BE2C (cell line): Measurements from ENCODE around the gene ZNF81.
"Not testable (repeated sequence)": the region's sequence is repeated elsewhere in the genome, so short reads cannot be mapped to it uniquely, and the experiment has no call there.

ENCODE experiments used
- DNase-seq: peaks from one replicate; pipeline ENCODE4 v3.0.0-alpha.2; 2020
- H3K27me3 ChIP-seq: fragments of 250-450 bp; sonication (Bioruptor Pico); 2 replicates; pipeline ENCODE4 v1.5.1; 2020; ENCODE audit warnings: mild to moderate bottlenecking
- H3K36me3 ChIP-seq: fragments of 250-450 bp; sonication (Bioruptor Pico); 2 replicates; pipeline ENCODE4 v1.5.1; 2020; ENCODE audit warnings: mild to moderate bottlenecking
- H3K4me1 ChIP-seq: fragments of 250-450 bp; sonication (Bioruptor Pico); 2 replicates; pipeline ENCODE4 v1.5.1; 2020
- H3K4me3 ChIP-seq: 2 replicates; pipeline ENCODE4 v1.5.1; 2011; ENCODE audit warnings: low read depth, low read length
- H3K9me3 ChIP-seq: fragments of 250-450 bp; sonication (Bioruptor Pico); 2 replicates; pipeline ENCODE4 v1.5.1; 2020
- TF ChIP-seq, protein P1 (sequence below): IDR thresholded peaks from 2 replicates; pipeline ENCODE4 v1.5.1; 2012; ENCODE audit warnings: mild to moderate bottlenecking, low read depth, low read length

The ZNF81 gene

GRCh38 chrX:47933946-47934345, 97.2 kb downstream of the ZNF81 start:
- no peak for DNase-seq
- TF ChIP-seq, protein P1, sequence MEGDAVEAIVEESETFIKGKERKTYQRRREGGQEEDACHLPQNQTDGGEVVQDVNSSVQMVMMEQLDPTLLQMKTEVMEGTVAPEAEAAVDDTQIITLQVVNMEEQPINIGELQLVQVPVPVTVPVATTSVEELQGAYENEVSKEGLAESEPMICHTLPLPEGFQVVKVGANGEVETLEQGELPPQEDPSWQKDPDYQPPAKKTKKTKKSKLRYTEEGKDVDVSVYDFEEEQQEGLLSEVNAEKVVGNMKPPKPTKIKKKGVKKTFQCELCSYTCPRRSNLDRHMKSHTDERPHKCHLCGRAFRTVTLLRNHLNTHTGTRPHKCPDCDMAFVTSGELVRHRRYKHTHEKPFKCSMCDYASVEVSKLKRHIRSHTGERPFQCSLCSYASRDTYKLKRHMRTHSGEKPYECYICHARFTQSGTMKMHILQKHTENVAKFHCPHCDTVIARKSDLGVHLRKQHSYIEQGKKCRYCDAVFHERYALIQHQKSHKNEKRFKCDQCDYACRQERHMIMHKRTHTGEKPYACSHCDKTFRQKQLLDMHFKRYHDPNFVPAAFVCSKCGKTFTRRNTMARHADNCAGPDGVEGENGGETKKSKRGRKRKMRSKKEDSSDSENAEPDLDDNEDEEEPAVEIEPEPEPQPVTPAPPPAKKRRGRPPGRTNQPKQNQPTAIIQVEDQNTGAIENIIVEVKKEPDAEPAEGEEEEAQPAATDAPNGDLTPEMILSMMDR, result no peak

DNA sequence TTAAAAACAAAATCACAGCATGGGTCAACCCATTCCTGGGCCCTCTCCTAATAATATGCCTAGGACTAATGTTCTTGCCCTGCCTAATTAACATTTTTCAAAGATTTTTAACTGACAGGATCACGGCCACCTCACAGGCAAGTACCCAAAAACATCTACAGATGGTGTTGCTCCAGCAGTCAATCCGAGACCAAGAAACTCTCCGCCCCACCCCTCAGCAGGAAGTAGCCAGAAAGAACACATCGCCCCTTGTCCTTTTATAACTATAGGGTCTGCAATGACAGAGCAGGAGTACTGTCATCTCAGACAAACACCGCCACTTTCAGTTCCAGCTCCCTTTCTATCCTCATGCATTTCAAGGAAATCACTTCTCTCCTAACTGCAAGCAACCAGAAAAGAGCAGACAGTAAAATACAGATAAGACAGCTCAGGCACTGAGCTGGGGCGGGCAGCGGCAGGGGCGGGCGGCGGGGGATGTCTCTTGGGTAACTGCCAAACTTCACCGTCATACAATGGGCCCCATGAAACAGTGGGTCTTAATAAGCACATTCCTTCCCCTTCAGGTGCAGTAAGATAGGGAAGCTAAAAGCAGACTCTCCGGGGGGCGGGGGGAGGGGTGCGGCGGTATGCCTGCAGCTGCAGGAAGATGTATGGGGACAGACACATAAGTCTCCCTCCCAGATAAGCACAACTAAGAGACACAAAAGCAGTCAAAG, 99.7 kb downstream of the ZNF81 start:
- TF ChIP-seq, protein P1, result no peak
- H3K36me3 ChIP-seq, result no peaks in the 10 kb centered on the region
- H3K9me3 ChIP-seq, result no peaks in the 10 kb centered on the region
- no peaks in the 10 kb centered on the region for H3K27me3 ChIP-seq
- peak; percentile 16 for DNase-seq
- no peaks in the 10 kb centered on the region for H3K4me1 ChIP-seq
- H3K4me3 ChIP-seq, result no peak overlapping the region

More at GRCh38 chrX:47933946-47934345, 97.2 kb downstream of the ZNF81 start:
- H3K9me3 ChIP-seq, result no peaks in the 10 kb centered on the region
- no peaks in the 10 kb centered on the region for H3K4me1 ChIP-seq
- no peak overlapping the region for H3K4me3 ChIP-seq
- H3K36me3 ChIP-seq, result no peaks in the 10 kb centered on the region
- no peaks in the 10 kb centered on the region for H3K27me3 ChIP-seq

- no peaks in the 10 kb centered on the region for H3K4me1 ChIP-seq
- H3K27me3 ChIP-seq, result no peaks in the 10 kb centered on the region
- DNase-seq, result no peak
- no peaks in the 10 kb centered on the region for H3K36me3 ChIP-seq
- H3K4me3 ChIP-seq, result no peak overlapping the region
- TF ChIP-seq, protein P1, result no peak
- no peaks in the 10 kb centered on the region for H3K9me3 ChIP-seq
These were observed 100.2 kb downstream of the ZNF81 start for GRCh38 chrX:47936940-47937317.

- TF ChIP-seq, protein P1, result no peak
- no peaks in the 10 kb centered on the region for H3K36me3 ChIP-seq
- no peak overlapping the region for H3K4me3 ChIP-seq
- H3K27me3 ChIP-seq, result no peaks in the 10 kb centered on the region
- H3K9me3 ChIP-seq, result no peaks in the 10 kb centered on the region
- no peak for DNase-seq
- no peaks in the 10 kb centered on the region for H3K4me1 ChIP-seq
These were observed 103.7 kb downstream of the ZNF81 start for GRCh38 chrX:47940448-47940847.

DNA sequence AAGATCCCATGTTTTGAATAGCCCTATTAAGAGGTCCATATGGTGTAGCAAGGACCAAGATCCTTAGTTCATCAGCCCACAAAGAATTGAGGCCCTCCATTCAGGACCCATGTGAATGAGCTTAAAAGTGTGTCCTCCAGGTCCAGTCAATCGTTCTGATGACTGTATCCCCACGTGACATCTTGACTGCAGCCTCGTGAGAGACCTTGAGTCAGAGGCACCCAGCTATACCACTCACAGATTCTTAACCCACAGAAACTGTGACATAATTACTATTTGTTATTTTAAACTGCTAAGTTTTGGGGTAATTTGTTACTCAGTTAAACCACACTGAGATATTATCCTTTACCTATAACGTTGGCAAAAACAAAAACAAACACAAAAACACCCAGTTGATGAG, 104.7 kb downstream of the ZNF81 start:
- TF ChIP-seq, protein P1, result no peak
- no peaks in the 10 kb centered on the region for H3K9me3 ChIP-seq
- H3K4me3 ChIP-seq, result no peak overlapping the region
- DNase-seq, result no peak
- no peaks in the 10 kb centered on the region for H3K36me3 ChIP-seq
- H3K4me1 ChIP-seq, result no peaks in the 10 kb centered on the region
- no peaks in the 10 kb centered on the region for H3K27me3 ChIP-seq

- not testable (repeated sequence) for H3K4me1 ChIP-seq, H3K9me3 ChIP-seq, H3K4me3 ChIP-seq, DNase-seq, H3K36me3 ChIP-seq, H3K27me3 ChIP-seq
These were observed 118.6 kb downstream of the ZNF81 start for GRCh38 chrX:47955295-47955694.
